GM12878 (cell line): ENCODE data around the gene FOXO3. TPM values are rescaled to one million over a fixed set of nuclear protein-coding genes. Genes with fewer than 3 reads are reported as not detected.

Experiments
- ATAC-seq: fragments of 200-7000 bp; cut with Tn5 transposase; 3 replicates; pipeline ENCODE4 v1.9.1; 2020; ENCODE audit warnings: mild to moderate bottlenecking, moderate library complexity
- BruUV-seq: library from RNA; stranded (reverse); fragments of 400-500 nt; replicated peaks from 2 replicates; lab custom pipeline; 2021; lab: Mats Ljungman, UMichigan
- CTCF ChIA-PET: fragments of 300-600 bp; sonication (Branson Sonifier 250); formaldehyde crosslinking; extraction: SDS; loops from one replicate; lab custom pipeline; 2021; ENCODE audit warnings: inconsistent platforms; lab: Yijun Ruan, JAX
- POLR2A ChIA-PET: fragments of 350-600 bp; formaldehyde crosslinking; extraction: SDS; loops from one replicate; lab custom pipeline; 2021; ENCODE audit warnings: inconsistent platforms; lab: Charles Lee
- RAD21 ChIA-PET: fragments of 300-600 bp; sonication (Branson Sonifier 250); formaldehyde crosslinking; loops from one replicate; lab custom pipeline; 2023; ENCODE audit warnings: antibody characterized with exemption; ENCODE audit not compliant: unreplicated experiment; lab: Charles Lee
- SMC1A ChIA-PET: fragments of 300-600 bp; sonication (Branson Sonifier 250); formaldehyde crosslinking; loops from one replicate; lab custom pipeline; 2023; ENCODE audit not compliant: unreplicated experiment, uncharacterized antibody; lab: Charles Lee
- DNase-seq: peaks from one replicate; pipeline ENCODE4 v3.0.0-alpha.2; 2011; ENCODE audit warnings: low read depth, low spot score
- FAIRE-seq: peaks from 3 replicates; lab custom pipeline; 2011; peaks lifted over from hg19 to GRCh38; lab: Jason Lieb, UNC
- H2AFZ ChIP-seq: 2 replicates; pipeline ENCODE4 v1.6.0; 2011; ENCODE audit warnings: low read depth, low read length, control low read depth; ENCODE audit not compliant: control insufficient read depth
- H3K27ac ChIP-seq: 2 replicates; pipeline ENCODE4 v1.5.1; 2011; ENCODE audit warnings: control low read depth; ENCODE audit not compliant: control insufficient read depth, insufficient read depth
- H3K27me3 ChIP-seq, 2 experiments: replicated peaks in 1 of 2; 2 replicates each; pipeline versions ENCODE4 v1.6.0 to v1.6.1; 2011; ENCODE audit warnings: low read length in 1 of 2; ENCODE audit not compliant: control insufficient read depth in 2 of 2, insufficient read depth in 2 of 2
- H3K36me3 ChIP-seq, 2 experiments: 2 replicates each; pipeline ENCODE4 v1.5.1; 2011; ENCODE audit warnings: low read length in 1 of 2; ENCODE audit not compliant: control insufficient read depth in 2 of 2, insufficient read depth in 2 of 2
- H3K4me1 ChIP-seq: 2 replicates; pipeline ENCODE4 v1.6.1; 2011; ENCODE audit warnings: mild to moderate bottlenecking, low read length, moderate library complexity, mixed read lengths; ENCODE audit not compliant: control insufficient read depth, insufficient read depth
- H3K4me2 ChIP-seq: 2 replicates; pipeline ENCODE4 v1.6.0; 2011; ENCODE audit warnings: control low read depth; ENCODE audit not compliant: control insufficient read depth, insufficient read depth
- H3K4me3 ChIP-seq: fragments of 200-600 bp; sonication (generic); 2 replicates; pipeline ENCODE4 v1.5.1; 2016
- H3K79me2 ChIP-seq: 2 replicates; pipeline ENCODE4 v1.6.0; 2011; ENCODE audit warnings: low read length; ENCODE audit not compliant: control insufficient read depth, insufficient read depth
- H3K9ac ChIP-seq: 2 replicates; pipeline ENCODE4 v1.8.0; 2011; ENCODE audit warnings: low read length, control low read depth, mixed read lengths; ENCODE audit not compliant: control insufficient read depth, insufficient read depth
- H3K9me3 ChIP-seq: replicated peaks from 3 replicates; pipeline ENCODE4 v1.5.1; 2011; ENCODE audit warnings: mild to moderate bottlenecking, low read length; ENCODE audit not compliant: control insufficient read depth, insufficient read depth
- H4K20me1 ChIP-seq: 2 replicates; pipeline ENCODE4 v1.6.0; 2011; ENCODE audit not compliant: control insufficient read depth, insufficient read depth
- ATF7 ChIP-seq: fragments of 450-650 bp; IDR thresholded peaks from 2 replicates; pipeline ENCODE4 v1.6.1; 2016; ENCODE audit warnings: low read depth, mild to moderate bottlenecking
- CBFB ChIP-seq: IDR thresholded peaks from 2 replicates; pipeline ENCODE4 v1.6.1; 2016; ENCODE audit warnings: antibody characterized with exemption, low read depth
- HDGF ChIP-seq: fragments of 450-650 bp; IDR thresholded peaks from 2 replicates; pipeline ENCODE4 v1.6.1; 2016; ENCODE audit warnings: antibody characterized with exemption
- IKZF2 ChIP-seq, 2 experiments: fragments of 450-650 bp; IDR thresholded peaks; 2 replicates each; pipeline ENCODE4 v1.6.1; 2017; ENCODE audit warnings: mild to moderate bottlenecking in 2 of 2, moderate library complexity in 2 of 2
- KDM1A ChIP-seq: fragments of 200-600 bp; sonication (generic); IDR thresholded peaks from 2 replicates; pipeline ENCODE4 v1.6.1; 2016; ENCODE audit warnings: borderline replicate concordance
- MXI1 ChIP-seq: fragments of 150-350 bp; IDR thresholded peaks from 2 replicates; pipeline ENCODE4 v1.6.1; 2011; ENCODE audit warnings: low read depth, mild to moderate bottlenecking, inconsistent platforms, low read length, improper control_type of control experiment
- MYC ChIP-seq: IDR thresholded peaks from 2 replicates; pipeline ENCODE4 v1.6.1; 2011; ENCODE audit warnings: mild to moderate bottlenecking, low read length, moderate library complexity, inconsistent platforms; ENCODE audit not compliant: insufficient read depth, insufficient replicate concordance, insufficient read length, severe bottlenecking
- POLR2AphosphoS5 ChIP-seq: IDR thresholded peaks from 2 replicates; pipeline ENCODE4 v1.6.1; 2011; ENCODE audit warnings: mild to moderate bottlenecking, low read length, inconsistent platforms
- RAD51 ChIP-seq: fragments of 450-650 bp; IDR thresholded peaks from 2 replicates; pipeline ENCODE4 v1.6.1; 2016; ENCODE audit warnings: moderate library complexity, mild to moderate bottlenecking, inconsistent platforms
- RELA ChIP-seq: fragments of 450-650 bp; IDR thresholded peaks from 2 replicates; pipeline ENCODE4 v1.8.0; 2014; ENCODE audit warnings: borderline replicate concordance; ENCODE audit not compliant: partially characterized antibody
- SMARCA5 ChIP-seq: fragments of 450-650 bp; IDR thresholded peaks from 2 replicates; pipeline ENCODE4 v1.6.1; 2017; ENCODE audit warnings: mild to moderate bottlenecking
- SREBF2 ChIP-seq: IDR thresholded peaks from 2 replicates; pipeline ENCODE4 v1.6.1; 2012; ENCODE audit warnings: mild to moderate bottlenecking, low read length
- STAT1 ChIP-seq: fragments of 450-650 bp; conservative IDR thresholded peaks from 2 replicates; pipeline ENCODE4 v1.6.1; 2014; ENCODE audit warnings: antibody characterized with exemption, mild to moderate bottlenecking
- SUPT20H ChIP-seq: IDR thresholded peaks from 2 replicates; pipeline ENCODE4 v1.6.1; 2011; ENCODE audit warnings: low read depth, mild to moderate bottlenecking, low read length, moderate library complexity, borderline replicate concordance; ENCODE audit not compliant: control insufficient read depth
- WGBS: methylation state at CpG from one replicate; pipeline ENCODE4 v1.1.6; 2016; ENCODE audit warnings: low lambda C conversion rate; ENCODE audit not compliant: insufficient replicate concordance, insufficient coverage; ENCODE audit errors: missing lambda C conversion rate; 5-methylcytosine and 5-hydroxymethylcytosine counted together
- in situ Hi-C: fragments of 300-500 bp; cut with MboI; formaldehyde crosslinking; loops from 9 replicates; pipeline ENCODE4 v1.14.3; 2018; ENCODE audit warnings: mixed read lengths
- intact Hi-C: fragments of 100-400 bp; cut with micrococcal nuclease; formaldehyde crosslinking; loops from one replicate; pipeline ENCODE4 v1.14.2; 2022; ENCODE audit not compliant: unreplicated experiment
- polyA plus RNA-seq, 11 experiments: library from polyadenylated mRNA; depleted of rRNA in 4 of 11; unstranded in 6 of 11; stranded (reverse) in 5 of 11; fragments of >200 nt; fragmentation: Nextera tagmentation in 4 of 11; fragmentation: Illumina TruSeq in 1 of 11; extraction: Ambion mirVana in 4 of 11; extraction: Trizol in 1 of 11; gene quantifications; 1 replicate in 1 of 11; 2 replicates in 10 of 11; pipeline versions ENCODE4 v1.2.1 to v1.2.3, GENCODE V29; 2011 to 2016; ENCODE audit warnings: inconsistent platforms in 2 of 11, missing spikeins in 2 of 11, low read depth in 1 of 11
- total RNA-seq, 4 experiments: library from RNA; depleted of rRNA in 3 of 4; stranded (reverse); fragments of >200 nt in 3 of 4; fragmentation: Illumina TruSeq in 1 of 4; extraction: Trizol in 1 of 4; gene quantifications; 2 replicates each; pipeline versions ENCODE4 v1.2.1 to v1.2.3, GENCODE V29; 2013 to 2021
- TF ChIP-seq, protein P1 (sequence below): IDR thresholded peaks from 2 replicates; pipeline ENCODE4 v1.6.1; 2012; ENCODE audit warnings: low read length, inconsistent platforms
- TF ChIP-seq, protein P2 (sequence below): IDR thresholded peaks from 2 replicates; pipeline ENCODE4 v1.6.1; 2012; ENCODE audit warnings: low read depth, low read length, improper control_type of control experiment
- TF ChIP-seq, protein P3 (sequence below): fragments of 450-650 bp; IDR thresholded peaks from 2 replicates; pipeline ENCODE4 v1.6.1; 2017; ENCODE audit warnings: mild to moderate bottlenecking, low read depth, inconsistent platforms; ENCODE audit not compliant: poor library complexity, severe bottlenecking

FOXO3 gene
- total and polyA plus RNA-seq, 10 of the 15 experiments (the other 5 are each of a cell fraction or from before 2014, with no cell fraction given), result 0.82 to 4.5 (median 1.7) TPM

DNA sequence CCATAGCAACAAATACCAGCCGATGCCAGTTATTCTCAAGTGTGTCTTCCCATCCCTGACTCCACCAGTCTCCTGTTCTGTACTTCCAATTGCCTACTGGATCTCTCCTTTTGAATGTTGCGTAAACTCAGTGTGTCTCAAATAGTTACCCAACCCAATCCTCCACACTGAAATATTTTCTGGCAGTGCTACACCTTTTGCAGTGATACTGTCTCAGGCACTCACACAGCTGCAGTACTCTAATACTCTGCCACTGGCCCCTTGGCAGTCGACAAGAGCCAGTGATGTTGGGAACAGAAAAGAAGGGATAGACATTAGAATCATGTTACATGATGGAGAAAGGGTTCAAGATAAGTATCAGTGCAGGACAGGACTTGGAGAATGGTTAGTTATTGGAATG lies 31.8 kb upstream of the FOXO3 start:
- intact Hi-C loops (loop anchor here (10.0 kb wide), 1 partner anchor 854 kb away; no protein-coding TSS in a partner anchor), in situ Hi-C loops (loop anchor here (10.0 kb wide), 2 partner anchors 414 to 554 kb away; no protein-coding TSS in a partner anchor)
- Histone ChIP-seq H3K79me2 (no peaks in the 10 kb centered on the region), H3K9ac (no peak overlapping the region), H4K20me1 (no peaks in the 10 kb centered on the region), H3K27ac (no peak overlapping the region), H3K4me2 (no peak overlapping the region), H3K36me3 (no peaks in the 10 kb centered on the region), H3K9me3 (no peaks in the 10 kb centered on the region), H3K27me3 (peaks cover 0 to 2% of the 10 kb centered on the region in 2 experiments; a peak in 2 of 4 replicates), H3K4me3 (no peak overlapping the region), H3K4me1 (no peaks in the 10 kb centered on the region), H2AFZ (no peak overlapping the region)
- ATAC-seq, result no peak
- CTCF ChIA-PET, result interaction anchor here (0.6 to 2.0 kb wide), 4 partner anchors 9 to 550 kb away, joined by 3 to 8 read pairs (median 4); no protein-coding TSS in a partner anchor
- RAD21 ChIA-PET, result no interaction called here
- TF ChIP-seq MYC, result no peak
- TF ChIP-seq HDGF, result no peak
- no peak for TF ChIP-seq SMARCA5
- TF ChIP-seq STAT1, result no peak
- TF ChIP-seq KDM1A, result no peak
- no peak for TF ChIP-seq ATF7
- TF ChIP-seq, protein P1, sequence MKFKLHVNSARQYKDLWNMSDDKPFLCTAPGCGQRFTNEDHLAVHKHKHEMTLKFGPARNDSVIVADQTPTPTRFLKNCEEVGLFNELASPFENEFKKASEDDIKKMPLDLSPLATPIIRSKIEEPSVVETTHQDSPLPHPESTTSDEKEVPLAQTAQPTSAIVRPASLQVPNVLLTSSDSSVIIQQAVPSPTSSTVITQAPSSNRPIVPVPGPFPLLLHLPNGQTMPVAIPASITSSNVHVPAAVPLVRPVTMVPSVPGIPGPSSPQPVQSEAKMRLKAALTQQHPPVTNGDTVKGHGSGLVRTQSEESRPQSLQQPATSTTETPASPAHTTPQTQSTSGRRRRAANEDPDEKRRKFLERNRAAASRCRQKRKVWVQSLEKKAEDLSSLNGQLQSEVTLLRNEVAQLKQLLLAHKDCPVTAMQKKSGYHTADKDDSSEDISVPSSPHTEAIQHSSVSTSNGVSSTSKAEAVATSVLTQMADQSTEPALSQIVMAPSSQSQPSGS, result no peak
- TF ChIP-seq, protein P2, sequence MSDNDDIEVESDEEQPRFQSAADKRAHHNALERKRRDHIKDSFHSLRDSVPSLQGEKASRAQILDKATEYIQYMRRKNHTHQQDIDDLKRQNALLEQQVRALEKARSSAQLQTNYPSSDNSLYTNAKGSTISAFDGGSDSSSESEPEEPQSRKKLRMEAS, result no peak
- no peak for TF ChIP-seq IKZF2 (IDR thresholded peaks at IDR 0.05)
- no peak for TF ChIP-seq SREBF2
- no peak for TF ChIP-seq RAD51
- TF ChIP-seq, protein P3, sequence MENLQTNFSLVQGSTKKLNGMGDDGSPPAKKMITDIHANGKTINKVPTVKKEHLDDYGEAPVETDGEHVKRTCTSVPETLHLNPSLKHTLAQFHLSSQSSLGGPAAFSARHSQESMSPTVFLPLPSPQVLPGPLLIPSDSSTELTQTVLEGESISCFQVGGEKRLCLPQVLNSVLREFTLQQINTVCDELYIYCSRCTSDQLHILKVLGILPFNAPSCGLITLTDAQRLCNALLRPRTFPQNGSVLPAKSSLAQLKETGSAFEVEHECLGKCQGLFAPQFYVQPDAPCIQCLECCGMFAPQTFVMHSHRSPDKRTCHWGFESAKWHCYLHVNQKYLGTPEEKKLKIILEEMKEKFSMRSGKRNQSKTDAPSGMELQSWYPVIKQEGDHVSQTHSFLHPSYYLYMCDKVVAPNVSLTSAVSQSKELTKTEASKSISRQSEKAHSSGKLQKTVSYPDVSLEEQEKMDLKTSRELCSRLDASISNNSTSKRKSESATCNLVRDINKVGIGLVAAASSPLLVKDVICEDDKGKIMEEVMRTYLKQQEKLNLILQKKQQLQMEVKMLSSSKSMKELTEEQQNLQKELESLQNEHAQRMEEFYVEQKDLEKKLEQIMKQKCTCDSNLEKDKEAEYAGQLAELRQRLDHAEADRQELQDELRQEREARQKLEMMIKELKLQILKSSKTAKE, result no peak
- TF ChIP-seq POLR2AphosphoS5, result no peak
- no peak for TF ChIP-seq MXI1
- TF ChIP-seq SUPT20H, result no peak
- TF ChIP-seq RELA, result no peak
- no peak for TF ChIP-seq CBFB
- WGBS, result 48% methylated on average over 3 of the region's 3 CpGs
- BruUV-seq, result no TSS peak
- SMC1A ChIA-PET, result interaction anchor here (1.2 kb wide), 1 partner anchor 278 kb away, joined by 3 read pairs; no protein-coding TSS in a partner anchor
- FAIRE-seq, result no peak
- no peak for DNase-seq
- POLR2A ChIA-PET, result no interaction called here
